CD4-positive, alpha-beta T cell treated with Interleukin-17A for 4 hours (primary cell): Measurements from ENCODE around the gene HCFC1.

Experiments used
- DNase-seq: peaks from one replicate; pipeline ENCODE4 v3.0.0-alpha.2; 2020; ENCODE audit warnings: mixed read lengths

The HCFC1 gene

GRCh38 chrX:153971450-153972367 is at the start of gene HCFC1:
Gene HCFC1 (minus strand): TSS chrX:153971818. CDS start chrX:153970840, 978 bp downstream.
- DNase-seq, result peak; percentile 95

- no peak for DNase-seq
Observed at GRCh38 chrX:154021131-154021611, 49.6 kb upstream of the HCFC1 start.

GRCh38 chrX:154020536-154021115 is 49.0 kb upstream of the HCFC1 start:
- DNase-seq, result no peak

- DNase-seq, result peak; percentile 65
Observed at GRCh38 chrX:154019633-154020528, 48.3 kb upstream of the HCFC1 start, which contains the start of gene IRAK1. Gene IRAK1 (minus strand): TSS chrX:154019902. CDS start chrX:154019812, 90 bp downstream.

- DNase-seq, result peak; percentile 40
Observed at GRCh38 chrX:154019061-154019621, 47.5 kb upstream of the HCFC1 start.

- DNase-seq, result no peak
Observed at GRCh38 chrX:154018518-154019060, 47.0 kb upstream of the HCFC1 start.

GRCh38 chrX:154017766-154018517 is 46.3 kb upstream of the HCFC1 start:
- DNase-seq, result no peak

- no peak for DNase-seq
Observed at GRCh38 chrX:154016366-154017076, 44.9 kb upstream of the HCFC1 start.

- DNase-seq, result no peak
Observed at GRCh38 chrX:154015581-154016264, 44.1 kb upstream of the HCFC1 start.

GRCh38 chrX:154014429-154015380 is 43.1 kb upstream of the HCFC1 start:
- DNase-seq, result no peak

- peak; percentile 68 for DNase-seq
Observed at GRCh38 chrX:154013614-154014360, 42.2 kb upstream of the HCFC1 start.

GRCh38 chrX:154013001-154013421 is 41.4 kb upstream of the HCFC1 start:
- DNase-seq, result no peak

GRCh38 chrX:154012336-154012991 is 40.8 kb upstream of the HCFC1 start:
- no peak for DNase-seq

GRCh38 chrX:154011376-154012335 is 40.0 kb upstream of the HCFC1 start:
- no peak for DNase-seq

GRCh38 chrX:154010330-154011087 is 38.9 kb upstream of the HCFC1 start:
- no peak for DNase-seq

GRCh38 chrX:154008521-154008920 is 36.9 kb upstream of the HCFC1 start:
- DNase-seq, result no peak
